SK-N-SH (cell line): Measurements from ENCODE around the gene NSG2. TPM values are rescaled to one million over a fixed set of nuclear protein-coding genes. Genes with fewer than 3 reads are reported as not detected.

Experiments
- CTCF ChIA-PET: fragments of 300-600, 350-600 bp; formaldehyde crosslinking; extraction: SDS; loops from one replicate; lab custom pipeline; 2021; lab: Yijun Ruan, JAX
- POLR2A ChIA-PET: fragments of 350-600 bp; sonication (Branson Sonifier 250); formaldehyde crosslinking; extraction: SDS; loops from one replicate; lab custom pipeline; 2020; ENCODE audit warnings: antibody characterized with exemption, inconsistent platforms; lab: Yijun Ruan, JAX
- DNase-seq: peaks from one replicate; pipeline ENCODE4 v3.0.0; 2012
- H2AFZ ChIP-seq: fragments of 200-600 bp; sonication (generic); 2 replicates; pipeline ENCODE4 v1.8.1; 2016; ENCODE audit warnings: antibody characterized with exemption, mild to moderate bottlenecking, low read depth
- H3F3A ChIP-seq: fragments of 200-600 bp; sonication (generic); replicated peaks from 2 replicates; pipeline ENCODE3; 2016; ENCODE audit warnings: antibody characterized with exemption, mild to moderate bottlenecking; ENCODE audit not compliant: insufficient read depth
- H3K27ac ChIP-seq, 2 experiments: fragments of 200-500 bp in 1 of 2; fragments of 200-600 bp in 1 of 2; sonication (Bioruptor generic) in 1 of 2; sonication (generic), shearing (Covaris generic) in 1 of 2; 2 replicates each; pipeline versions ENCODE4 v1.5.1 to v1.6.1; 2014 to 2016; ENCODE audit warnings: low read depth in 2 of 2, inconsistent platforms in 1 of 2, low read length in 1 of 2, mild to moderate bottlenecking in 1 of 2, mixed read lengths in 1 of 2
- H3K27me3 ChIP-seq: fragments of 200-600 bp; sonication (generic), shearing (Covaris generic); 2 replicates; pipeline ENCODE4 v1.6.1; 2016; ENCODE audit warnings: mixed run types; ENCODE audit not compliant: insufficient read depth
- H3K36me3 ChIP-seq, 2 experiments: fragments of 200-500 bp in 1 of 2; fragments of 200-600 bp in 1 of 2; sonication (Bioruptor generic) in 1 of 2; sonication (generic) in 1 of 2; replicated peaks in 1 of 2; 2 replicates each; pipeline versions ENCODE3 to v1.5.1; 2014 to 2016; ENCODE audit warnings: low read length in 1 of 2, mild to moderate bottlenecking in 1 of 2; ENCODE audit not compliant: insufficient read depth in 2 of 2, control insufficient read depth in 1 of 2
- H3K4me1 ChIP-seq, 2 experiments: fragments of 200-500 bp in 1 of 2; fragments of 200-600 bp in 1 of 2; sonication (Bioruptor generic) in 1 of 2; sonication (generic), shearing (Covaris generic) in 1 of 2; 2 replicates each; pipeline versions ENCODE4 v1.5.1 to v1.6.1; 2014 to 2016; ENCODE audit warnings: low read depth in 1 of 2, low read length in 1 of 2, mixed run types in 1 of 2; ENCODE audit not compliant: insufficient read depth in 2 of 2, control insufficient read depth in 1 of 2
- H3K4me2 ChIP-seq: fragments of 200-600 bp; sonication (generic), shearing (Covaris generic); 2 replicates; pipeline ENCODE4 v1.6.1; 2017; ENCODE audit warnings: mixed run types
- H3K4me3 ChIP-seq, 2 experiments: fragments of 200-500 bp in 1 of 2; fragments of 200-600 bp in 1 of 2; sonication (Bioruptor generic) in 1 of 2; sonication (generic), shearing (Covaris generic) in 1 of 2; 2 replicates each; pipeline versions ENCODE4 v1.5.1 to v1.8.1; 2014 to 2016; ENCODE audit warnings: low read depth in 2 of 2, inconsistent platforms in 1 of 2, low read length in 1 of 2, mild to moderate bottlenecking in 1 of 2, mixed read lengths in 1 of 2, moderate library complexity in 1 of 2
- H3K79me2 ChIP-seq: fragments of 200-600 bp; sonication (generic); 2 replicates; pipeline ENCODE4 v1.8.1; 2017; ENCODE audit warnings: mild to moderate bottlenecking; ENCODE audit not compliant: insufficient read depth
- H3K9ac ChIP-seq: fragments of 200-600 bp; sonication (generic); 2 replicates; pipeline ENCODE4 v1.6.1; 2017; ENCODE audit warnings: mixed run types
- H3K9me2 ChIP-seq: fragments of 200-600 bp; sonication (generic); 2 replicates; pipeline ENCODE4 v1.6.1; 2017; ENCODE audit warnings: mixed run types
- H3K9me3 ChIP-seq: fragments of 200-600 bp; sonication (generic); 2 replicates; pipeline ENCODE4 v1.6.1; 2017; ENCODE audit warnings: mixed run types, mild to moderate bottlenecking, moderate library complexity
- H4K20me1 ChIP-seq: fragments of 200-600 bp; sonication (generic); 2 replicates; pipeline ENCODE4 v1.6.1; 2017; ENCODE audit warnings: mild to moderate bottlenecking, mixed run types; ENCODE audit not compliant: insufficient read depth
- ELF1 ChIP-seq: IDR thresholded peaks from 2 replicates; pipeline ENCODE4 v1.4.0; 2012
- EP300 ChIP-seq, 2 experiments: IDR thresholded peaks; 2 replicates each; pipeline versions ENCODE4 v1.4.0 to v1.6.1; 2012; ENCODE audit warnings: borderline replicate concordance in 1 of 2, low read depth in 1 of 2, low read length in 1 of 2
- EZH2phosphoT487 ChIP-seq: fragments of 200-600 bp; sonication (generic); IDR thresholded peaks from 2 replicates; pipeline ENCODE4 v1.6.1; 2017; ENCODE audit warnings: low read depth, mixed run types, mild to moderate bottlenecking, antibody characterized with exemption, moderate library complexity, borderline replicate concordance
- FOSL2 ChIP-seq: IDR thresholded peaks from 2 replicates; pipeline ENCODE4 v1.4.0; 2012; ENCODE audit warnings: low read depth, mild to moderate bottlenecking, moderate library complexity, borderline replicate concordance
- FOXJ3 ChIP-seq: sonication (generic); formaldehyde crosslinking; IDR thresholded peaks from 2 replicates; pipeline ENCODE4 v1.5.1; 2020; ENCODE audit warnings: mild to moderate bottlenecking, missing genetic modification reagents
- FOXM1 ChIP-seq: IDR thresholded peaks from 2 replicates; pipeline ENCODE4 v1.4.0; 2012; ENCODE audit warnings: low read depth, mild to moderate bottlenecking
- GABPA ChIP-seq: IDR thresholded peaks from 2 replicates; pipeline ENCODE4 v1.4.0; 2012; ENCODE audit warnings: low read depth, mild to moderate bottlenecking
- MAX ChIP-seq: IDR thresholded peaks from 2 replicates; pipeline ENCODE4 v1.4.0; 2012; ENCODE audit warnings: low read depth
- MXI1 ChIP-seq: IDR thresholded peaks from 2 replicates; pipeline ENCODE4 v1.6.1; 2012; ENCODE audit warnings: mild to moderate bottlenecking, low read depth, low read length, improper control_type of control experiment
- POLR2AphosphoS5 ChIP-seq: IDR thresholded peaks from 2 replicates; pipeline ENCODE4 v1.6.1; 2012; ENCODE audit warnings: low read depth, low read length
- RAD21 ChIP-seq: IDR thresholded peaks from 2 replicates; pipeline ENCODE4 v1.6.1; 2012; ENCODE audit warnings: mild to moderate bottlenecking, low read length
- RCOR1 ChIP-seq: fragments of 150-350 bp; IDR thresholded peaks from 2 replicates; pipeline ENCODE4 v1.6.1; 2017; ENCODE audit warnings: antibody characterized with exemption, low read length
- SIN3A ChIP-seq: IDR thresholded peaks from 2 replicates; pipeline ENCODE4 v1.6.1; 2012; ENCODE audit warnings: low read depth, mild to moderate bottlenecking, low read length, moderate library complexity, borderline replicate concordance
- SMC3 ChIP-seq: IDR thresholded peaks from 2 replicates; pipeline ENCODE4 v1.6.1; 2012; ENCODE audit warnings: low read depth, low read length, improper control_type of control experiment
- TAF1 ChIP-seq: IDR thresholded peaks from 2 replicates; pipeline ENCODE4 v1.6.1; 2012; ENCODE audit warnings: low read depth, mild to moderate bottlenecking, low read length, moderate library complexity, borderline replicate concordance
- TCF12 ChIP-seq: IDR thresholded peaks from 2 replicates; pipeline ENCODE4 v1.4.0; 2012
- TEAD4 ChIP-seq: IDR thresholded peaks from 2 replicates; pipeline ENCODE4 v1.4.0; 2012; ENCODE audit warnings: mild to moderate bottlenecking, borderline replicate concordance; ENCODE audit not compliant: insufficient read depth
- YY1 ChIP-seq: IDR thresholded peaks from 2 replicates; pipeline ENCODE4 v1.4.0; 2012; ENCODE audit warnings: low read depth, mild to moderate bottlenecking
- WGBS: methylation state at CpG from one replicate; pipeline ENCODE4 v1.1.6; 2017; ENCODE audit warnings: low lambda C conversion rate; 5-methylcytosine and 5-hydroxymethylcytosine counted together
- polyA plus RNA-seq, 3 experiments: library from polyadenylated mRNA; depleted of rRNA; stranded (reverse); fragments of >200 nt; gene quantifications; 2 replicates each; pipeline ENCODE4 v1.2.3, GENCODE V29; 2012
- TF ChIP-seq, protein P1 (sequence below): fragments of 200-600 bp; sonication (generic); IDR thresholded peaks from 2 replicates; pipeline ENCODE4 v1.6.1; 2017; ENCODE audit warnings: antibody characterized with exemption, mild to moderate bottlenecking, moderate library complexity
- TF ChIP-seq, protein P2 (sequence below): IDR thresholded peaks from 2 replicates; pipeline ENCODE4 v1.4.0; 2012; ENCODE audit warnings: low read depth, borderline replicate concordance
- TF ChIP-seq, protein P3 (sequence below): fragments of 150-350 bp; IDR thresholded peaks from 2 replicates; pipeline ENCODE4 v1.6.1; 2017; ENCODE audit warnings: antibody characterized with exemption, low read length, low read depth, borderline replicate concordance

NSG2 gene
- polyA plus RNA-seq, 1 of the 3 experiments (the other 2 are of a cell fraction), result 4.3 TPM

DNA sequence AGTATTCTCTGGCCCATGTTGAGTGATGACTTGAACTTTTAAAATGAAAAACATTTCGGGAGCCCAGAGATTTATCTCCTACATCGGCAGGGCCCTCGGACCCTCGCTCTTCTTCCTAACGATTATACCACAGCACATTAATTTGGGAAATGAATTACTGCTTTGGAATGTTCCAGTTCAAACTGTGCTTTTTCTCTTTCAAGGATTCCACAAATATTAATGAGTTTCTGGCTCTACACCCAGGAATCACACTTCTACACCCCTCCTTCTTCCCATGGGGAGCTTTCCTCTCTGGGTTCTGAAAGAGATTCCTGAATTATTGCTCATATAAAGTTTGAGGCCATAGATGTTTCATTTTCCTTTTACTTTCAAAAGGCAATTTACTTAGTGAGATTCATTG lies 41.2 kb downstream of the NSG2 start (continued):
- TF ChIP-seq, protein P1, sequence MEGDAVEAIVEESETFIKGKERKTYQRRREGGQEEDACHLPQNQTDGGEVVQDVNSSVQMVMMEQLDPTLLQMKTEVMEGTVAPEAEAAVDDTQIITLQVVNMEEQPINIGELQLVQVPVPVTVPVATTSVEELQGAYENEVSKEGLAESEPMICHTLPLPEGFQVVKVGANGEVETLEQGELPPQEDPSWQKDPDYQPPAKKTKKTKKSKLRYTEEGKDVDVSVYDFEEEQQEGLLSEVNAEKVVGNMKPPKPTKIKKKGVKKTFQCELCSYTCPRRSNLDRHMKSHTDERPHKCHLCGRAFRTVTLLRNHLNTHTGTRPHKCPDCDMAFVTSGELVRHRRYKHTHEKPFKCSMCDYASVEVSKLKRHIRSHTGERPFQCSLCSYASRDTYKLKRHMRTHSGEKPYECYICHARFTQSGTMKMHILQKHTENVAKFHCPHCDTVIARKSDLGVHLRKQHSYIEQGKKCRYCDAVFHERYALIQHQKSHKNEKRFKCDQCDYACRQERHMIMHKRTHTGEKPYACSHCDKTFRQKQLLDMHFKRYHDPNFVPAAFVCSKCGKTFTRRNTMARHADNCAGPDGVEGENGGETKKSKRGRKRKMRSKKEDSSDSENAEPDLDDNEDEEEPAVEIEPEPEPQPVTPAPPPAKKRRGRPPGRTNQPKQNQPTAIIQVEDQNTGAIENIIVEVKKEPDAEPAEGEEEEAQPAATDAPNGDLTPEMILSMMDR, result no peak
- TF ChIP-seq GABPA, result no peak
- no peak for TF ChIP-seq SIN3A
- TF ChIP-seq FOSL2, result no peak
- no peak for TF ChIP-seq TAF1
- no peak for TF ChIP-seq RCOR1
- no peak for TF ChIP-seq SMC3
- no peak for TF ChIP-seq TCF12
- no peak for TF ChIP-seq MAX
- TF ChIP-seq MXI1, result no peak
- no peak for TF ChIP-seq FOXM1
- no peak for TF ChIP-seq EP300 (IDR thresholded peaks at IDR 0.05; ENCODE audit: borderline replicate concordance in 1 of 2, low read depth in 1 of 2, low read length in 1 of 2)

GRCh38 chr5:174087783-174088182 lies 42.3 kb downstream of the NSG2 start:
- 56% methylated on average over 1 of the region's 1 CpG for WGBS
- Histone ChIP-seq H3K27me3 (no peaks in the 10 kb centered on the region), H3F3A (peaks cover 18% of the 10 kb centered on the region), H3K4me2 (no peak overlapping the region), H3K4me3 (no peak overlapping the region), H3K9ac (no peak overlapping the region), H3K79me2 (no peaks in the 10 kb centered on the region), H3K36me3 (no peaks in the 10 kb centered on the region), H3K27ac (peak overlapping the region; percentile 65 to 88), H3K4me1 (peaks cover 25 to 79% of the 10 kb centered on the region in 2 experiments), H3K9me2 (no peaks in the 10 kb centered on the region), H3K9me3 (no peaks in the 10 kb centered on the region)
- POLR2A ChIA-PET, result no interaction called here
- CTCF ChIA-PET, result interaction anchor here (1.5 to 3.2 kb wide), 3 partner anchors 42 to 229 kb away, joined by 3 to 14 read pairs (median 10); partner anchors contain the start of gene NSG2
- TF ChIP-seq ELF1 (no peak), FOXJ3 (no peak), FOXM1 (no peak), EP300 (IDR thresholded peaks at IDR 0.05; ENCODE audit: borderline replicate concordance in 1 of 2, low read depth in 1 of 2, low read length in 1 of 2) (no peak), SIN3A (no peak), FOSL2 (no peak), SMC3 (no peak), EZH2phosphoT487 (no peak), RCOR1 (no peak), TAF1 (no peak), YY1 (no peak), GABPA (no peak), RAD21 (no peak), TEAD4 (no peak), POLR2AphosphoS5 (no peak)
- TF ChIP-seq, protein P2, sequence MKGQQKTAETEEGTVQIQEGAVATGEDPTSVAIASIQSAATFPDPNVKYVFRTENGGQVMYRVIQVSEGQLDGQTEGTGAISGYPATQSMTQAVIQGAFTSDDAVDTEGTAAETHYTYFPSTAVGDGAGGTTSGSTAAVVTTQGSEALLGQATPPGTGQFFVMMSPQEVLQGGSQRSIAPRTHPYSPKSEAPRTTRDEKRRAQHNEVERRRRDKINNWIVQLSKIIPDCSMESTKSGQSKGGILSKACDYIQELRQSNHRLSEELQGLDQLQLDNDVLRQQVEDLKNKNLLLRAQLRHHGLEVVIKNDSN, result no peak
- TF ChIP-seq, protein P3, sequence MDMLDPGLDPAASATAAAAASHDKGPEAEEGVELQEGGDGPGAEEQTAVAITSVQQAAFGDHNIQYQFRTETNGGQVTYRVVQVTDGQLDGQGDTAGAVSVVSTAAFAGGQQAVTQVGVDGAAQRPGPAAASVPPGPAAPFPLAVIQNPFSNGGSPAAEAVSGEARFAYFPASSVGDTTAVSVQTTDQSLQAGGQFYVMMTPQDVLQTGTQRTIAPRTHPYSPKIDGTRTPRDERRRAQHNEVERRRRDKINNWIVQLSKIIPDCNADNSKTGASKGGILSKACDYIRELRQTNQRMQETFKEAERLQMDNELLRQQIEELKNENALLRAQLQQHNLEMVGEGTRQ, result no peak
- TF ChIP-seq, all 33 proteins: peak for 0
- no peak overlapping the region for H2AFZ ChIP-seq
- DNase-seq, result no peak
- H4K20me1 ChIP-seq, result no peaks in the 10 kb centered on the region
